Prostate gland (tissue), 2 donors: ENCODE results near the gene TEX53. TPM values are rescaled to one million over a fixed set of nuclear protein-coding genes. Genes with fewer than 3 reads are reported as not detected.

Experiments
- DNase-seq: peaks from one replicate; pipeline ENCODE4 v3.0.0-alpha.2; 2019; ENCODE audit warnings: low spot score
- H3K27ac ChIP-seq, 2 donors: fragments of 200-600 bp; sonication (generic); 2 replicates each; pipeline ENCODE4 v1.5.1; 2017 to 2019
- H3K27me3 ChIP-seq: fragments of 200-600 bp; sonication (generic); replicated peaks from 2 replicates; pipeline ENCODE4 v1.5.1; 2019; ENCODE audit not compliant: insufficient read depth
- H3K36me3 ChIP-seq, 2 donors: fragments of 200-600 bp; sonication (generic); 1 replicate in 1 of 2; 2 replicates in 1 of 2; pipeline versions ENCODE4 v1.5.1 to v1.8.1; 2017 to 2019
- H3K4me1 ChIP-seq: fragments of 200-600 bp; sonication (generic); replicated peaks from 2 replicates; pipeline ENCODE4 v1.5.1; 2019
- H3K4me3 ChIP-seq, 2 donors: fragments of 200-600 bp; sonication (generic); 2 replicates each; pipeline ENCODE4 v1.5.1; 2017 to 2019
- H3K9me3 ChIP-seq: fragments of 200-600 bp; sonication (generic); 2 replicates; pipeline ENCODE4 v1.5.1; 2017
- CTCF ChIP-seq, 4 experiments: fragments of 200-600 bp in 2 of 4; fragments of 450-650 bp in 2 of 4; sonication (generic) in 2 of 4; IDR thresholded peaks; 1 replicate in 3 of 4; 2 replicates in 1 of 4; pipeline ENCODE4 v1.5.1; 2016 to 2019; ENCODE audit warnings: antibody characterized with exemption in 4 of 4, mild to moderate bottlenecking in 2 of 4, moderate library complexity in 2 of 4
- POLR2A ChIP-seq: fragments of 450-650 bp; IDR thresholded peaks from one replicate; pipeline ENCODE4 v1.6.1; 2016; ENCODE audit warnings: antibody characterized with exemption, mild to moderate bottlenecking
- POLR2AphosphoS5 ChIP-seq: sonication (generic); formaldehyde crosslinking; IDR thresholded peaks from one replicate; pipeline ENCODE4 v1.6.1; 2017; ENCODE audit warnings: antibody characterized with exemption
- WGBS: methylation state at CpG from one replicate; pipeline ENCODE4 v1.1.5; 2018; 5-methylcytosine and 5-hydroxymethylcytosine counted together
- intact Hi-C: fragments of 100-400 bp; cut with DNase I; formaldehyde crosslinking; loops from one replicate; pipeline ENCODE4 v1.14.2; 2022
- total RNA-seq, 2 donors: library from RNA; depleted of rRNA; stranded (reverse); fragments of >200 nt; gene quantifications; one replicate each; pipeline ENCODE4 v1.1.0, GENCODE V29; 2016

TEX53 gene
- not detected for total RNA-seq

- no peaks in the 10 kb centered on the region for H3K27me3 ChIP-seq
- no peak for DNase-seq
- intact Hi-C loops = loop anchor here (10.0 kb wide), 1 partner anchor 73 kb away; the partner anchor contains the start of gene ATP6V1G1
- no peak for TF ChIP-seq POLR2AphosphoS5
- TF ChIP-seq CTCF (IDR thresholded peaks at IDR 0.05) = no peak
- no peak for TF ChIP-seq POLR2A
- H3K4me1 ChIP-seq = no peaks in the 10 kb centered on the region
- no peaks in the 10 kb centered on the region for H3K9me3 ChIP-seq
- no peaks in the 10 kb centered on the region for H3K36me3 ChIP-seq
- no peak within 1 kb of the TSS for H3K4me3 ChIP-seq
- no peak within 1 kb of the TSS for H3K27ac ChIP-seq
- WGBS = 93% methylated on average over 4 of the region's 6 CpGs
Observed at GRCh38 chr9:114657705-114658104, at the start of gene TEX53. Gene TEX53, minus strand, starts transcription at chr9:114657805. Its CDS starts 31 bp downstream, at chr9:114657774.

GRCh38 chr9:114706711-114707110, 49.1 kb upstream of the TEX53 start:
- DNase-seq = no peak
- Histone ChIP-seq H3K27me3 (no peaks in the 10 kb centered on the region), H3K36me3 (no peaks in the 10 kb centered on the region), H3K4me3 (no peak overlapping the region), H3K9me3 (no peaks in the 10 kb centered on the region), H3K4me1 (no peaks in the 10 kb centered on the region), H3K27ac (no peak overlapping the region)
- TF ChIP-seq CTCF (IDR thresholded peaks at IDR 0.05) = no peak
- TF ChIP-seq POLR2AphosphoS5 = no peak
- TF ChIP-seq POLR2A = no peak
- intact Hi-C loops = no loop called here
- WGBS = 61% methylated on average over 2 of the region's 2 CpGs

- intact Hi-C loops = no loop called here
- no peaks in the 10 kb centered on the region for H3K4me1 ChIP-seq
- no peak overlapping the region for H3K27ac ChIP-seq
- TF ChIP-seq POLR2AphosphoS5 = no peak
- no peak for TF ChIP-seq CTCF (IDR thresholded peaks at IDR 0.05)
- TF ChIP-seq POLR2A = no peak
- no peak for DNase-seq
- no peaks in the 10 kb centered on the region for H3K36me3 ChIP-seq
- H3K4me3 ChIP-seq = no peak overlapping the region
- no peaks in the 10 kb centered on the region for H3K9me3 ChIP-seq
- no peaks in the 10 kb centered on the region for H3K27me3 ChIP-seq
Observed at GRCh38 chr9:114701988-114702387, 44.4 kb upstream of the TEX53 start.

- H3K9me3 ChIP-seq = no peaks in the 10 kb centered on the region
- TF ChIP-seq POLR2A (no peak), POLR2AphosphoS5 (no peak), CTCF (IDR thresholded peaks at IDR 0.05) (no peak)
- intact Hi-C loops = no loop called here
- DNase-seq = no peak
- no peaks in the 10 kb centered on the region for H3K27me3 ChIP-seq
- no peak overlapping the region for H3K27ac ChIP-seq
- no peaks in the 10 kb centered on the region for H3K36me3 ChIP-seq
- WGBS = 97% methylated on average over 4 of the region's 4 CpGs
- H3K4me3 ChIP-seq = no peak overlapping the region
- H3K4me1 ChIP-seq = no peaks in the 10 kb centered on the region
Observed at GRCh38 chr9:114697951-114698351, 40.3 kb upstream of the TEX53 start.

- H3K27me3 ChIP-seq = no peaks in the 10 kb centered on the region
- intact Hi-C loops = no loop called here
- no peak for DNase-seq
- H3K36me3 ChIP-seq = no peaks in the 10 kb centered on the region
- H3K27ac ChIP-seq = no peak overlapping the region
- H3K4me3 ChIP-seq = no peak overlapping the region
- 85% methylated on average over 7 of the region's 7 CpGs for WGBS
- no peaks in the 10 kb centered on the region for H3K4me1 ChIP-seq
- TF ChIP-seq CTCF (IDR thresholded peaks at IDR 0.05) (no peak), POLR2AphosphoS5 (no peak), POLR2A (no peak)
- no peaks in the 10 kb centered on the region for H3K9me3 ChIP-seq
Observed at GRCh38 chr9:114696814-114697544, 39.4 kb upstream of the TEX53 start.
